ENCODE results near the gene STRIP2. TPM values are rescaled to one million over a fixed set of nuclear protein-coding genes. Genes with fewer than 3 reads are reported as not detected.

Gene STRIP2
- total RNA-seq, 1 donor from 2014 or later = 9.1 TPM

GRCh38 chr7:129421717-129422250, 12.4 kb upstream of the STRIP2 start:
- no peak for DNase-seq (ENCODE audit: low spot score)
- Mint-ChIP-seq H3K27me3 (ENCODE audit: unreplicated experiment) (peaks cover 2% of the 10 kb centered on the region), H3K4me1 (ENCODE audit: unreplicated experiment) (no peaks in the 10 kb centered on the region), H3K9me3 (ENCODE audit: unreplicated experiment) (no peaks in the 10 kb centered on the region), H3K36me3 (ENCODE audit: low read depth, unreplicated experiment) (peaks cover 7% of the 10 kb centered on the region), H3K27ac (ENCODE audit: unreplicated experiment) (no peak overlapping the region), H3K4me3 (ENCODE audit: unreplicated experiment) (no peak overlapping the region)
- TF ChIP-seq, protein P1, sequence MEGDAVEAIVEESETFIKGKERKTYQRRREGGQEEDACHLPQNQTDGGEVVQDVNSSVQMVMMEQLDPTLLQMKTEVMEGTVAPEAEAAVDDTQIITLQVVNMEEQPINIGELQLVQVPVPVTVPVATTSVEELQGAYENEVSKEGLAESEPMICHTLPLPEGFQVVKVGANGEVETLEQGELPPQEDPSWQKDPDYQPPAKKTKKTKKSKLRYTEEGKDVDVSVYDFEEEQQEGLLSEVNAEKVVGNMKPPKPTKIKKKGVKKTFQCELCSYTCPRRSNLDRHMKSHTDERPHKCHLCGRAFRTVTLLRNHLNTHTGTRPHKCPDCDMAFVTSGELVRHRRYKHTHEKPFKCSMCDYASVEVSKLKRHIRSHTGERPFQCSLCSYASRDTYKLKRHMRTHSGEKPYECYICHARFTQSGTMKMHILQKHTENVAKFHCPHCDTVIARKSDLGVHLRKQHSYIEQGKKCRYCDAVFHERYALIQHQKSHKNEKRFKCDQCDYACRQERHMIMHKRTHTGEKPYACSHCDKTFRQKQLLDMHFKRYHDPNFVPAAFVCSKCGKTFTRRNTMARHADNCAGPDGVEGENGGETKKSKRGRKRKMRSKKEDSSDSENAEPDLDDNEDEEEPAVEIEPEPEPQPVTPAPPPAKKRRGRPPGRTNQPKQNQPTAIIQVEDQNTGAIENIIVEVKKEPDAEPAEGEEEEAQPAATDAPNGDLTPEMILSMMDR (IDR thresholded peaks at IDR 0.05; ENCODE audit: unreplicated experiment) = no peak

DNA sequence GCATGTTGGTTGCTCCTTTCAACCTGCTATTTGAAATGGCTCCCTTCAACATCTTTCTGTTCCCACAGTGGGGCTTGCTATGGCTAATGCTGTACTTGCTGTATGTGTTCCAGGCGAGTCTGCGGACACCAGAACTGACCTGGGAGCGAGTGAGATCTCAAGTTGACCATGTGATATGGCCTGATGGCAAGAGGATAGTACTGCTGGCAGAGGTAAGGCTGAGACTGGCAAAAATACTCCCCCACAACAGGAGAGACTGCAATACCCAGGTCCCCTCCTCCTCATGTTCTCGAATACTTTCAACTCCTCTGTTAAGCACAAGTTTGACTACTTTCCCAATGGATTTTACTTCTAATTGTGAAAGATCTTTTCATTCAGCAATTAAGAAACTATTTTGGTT, 11.5 kb upstream of the STRIP2 start:
- TF ChIP-seq, protein P1 (IDR thresholded peaks at IDR 0.05; ENCODE audit: unreplicated experiment) = no peak
- Mint-ChIP-seq H3K27me3 (ENCODE audit: unreplicated experiment) (peaks cover 2% of the 10 kb centered on the region), H3K4me3 (ENCODE audit: unreplicated experiment) (no peak overlapping the region), H3K4me1 (ENCODE audit: unreplicated experiment) (peaks cover 7% of the 10 kb centered on the region), H3K27ac (ENCODE audit: unreplicated experiment) (no peak overlapping the region), H3K36me3 (ENCODE audit: low read depth, unreplicated experiment) (peaks cover 9% of the 10 kb centered on the region), H3K9me3 (ENCODE audit: unreplicated experiment) (no peaks in the 10 kb centered on the region)
- no peak for DNase-seq (ENCODE audit: low spot score)

GRCh38 chr7:129423700-129424410, 10.4 kb upstream of the STRIP2 start:
- DNase-seq (ENCODE audit: low spot score) = no peak
- Mint-ChIP-seq H3K4me3 (ENCODE audit: unreplicated experiment) (no peak overlapping the region), H3K36me3 (ENCODE audit: low read depth, unreplicated experiment) (peaks cover 14% of the 10 kb centered on the region), H3K4me1 (ENCODE audit: unreplicated experiment) (peaks cover 10% of the 10 kb centered on the region), H3K9me3 (ENCODE audit: unreplicated experiment) (no peaks in the 10 kb centered on the region), H3K27me3 (ENCODE audit: unreplicated experiment) (peaks cover 2% of the 10 kb centered on the region), H3K27ac (ENCODE audit: unreplicated experiment) (no peak overlapping the region)
- TF ChIP-seq, protein P1 (IDR thresholded peaks at IDR 0.05; ENCODE audit: unreplicated experiment) = no peak

DNA sequence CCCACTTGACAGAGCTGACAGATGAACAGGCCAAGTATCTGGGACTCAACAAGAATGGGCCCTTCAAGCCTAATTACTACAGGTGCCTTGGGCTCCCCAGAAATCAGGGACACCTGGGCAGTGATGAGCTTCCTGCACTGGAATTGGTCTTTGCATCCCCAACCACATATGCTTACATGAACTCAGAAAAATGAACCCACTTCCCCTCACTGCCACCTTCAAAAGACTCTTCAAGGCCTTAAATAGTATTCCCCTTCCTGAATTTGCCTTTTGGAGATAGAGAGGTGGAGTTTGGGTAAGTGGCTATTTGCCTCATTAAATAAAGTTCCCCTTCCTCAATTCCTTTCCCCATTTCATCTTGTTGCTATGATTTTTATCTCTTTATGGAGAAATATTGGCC, 7.8 kb upstream of the STRIP2 start:
- Mint-ChIP-seq H3K27ac (ENCODE audit: unreplicated experiment) (no peak overlapping the region), H3K9me3 (ENCODE audit: unreplicated experiment) (no peaks in the 10 kb centered on the region), H3K4me1 (ENCODE audit: unreplicated experiment) (peaks cover 10% of the 10 kb centered on the region), H3K36me3 (ENCODE audit: low read depth, unreplicated experiment) (peaks cover 14% of the 10 kb centered on the region), H3K27me3 (ENCODE audit: unreplicated experiment) (no peaks in the 10 kb centered on the region), H3K4me3 (ENCODE audit: unreplicated experiment) (no peak overlapping the region)
- TF ChIP-seq, protein P1 (IDR thresholded peaks at IDR 0.05; ENCODE audit: unreplicated experiment) = no peak
- DNase-seq (ENCODE audit: low spot score) = no peak

GRCh38 chr7:129427526-129428045, 6.6 kb upstream of the STRIP2 start:
- no peak for DNase-seq (ENCODE audit: low spot score)
- Mint-ChIP-seq H3K27me3 (ENCODE audit: unreplicated experiment) (peaks cover under 1% of the 10 kb centered on the region), H3K4me3 (ENCODE audit: unreplicated experiment) (no peak overlapping the region), H3K4me1 (ENCODE audit: unreplicated experiment) (peaks cover 10% of the 10 kb centered on the region), H3K36me3 (ENCODE audit: low read depth, unreplicated experiment) (peaks cover 14% of the 10 kb centered on the region), H3K9me3 (ENCODE audit: unreplicated experiment) (no peaks in the 10 kb centered on the region), H3K27ac (ENCODE audit: unreplicated experiment) (no peak overlapping the region)
- TF ChIP-seq, protein P1 (IDR thresholded peaks at IDR 0.05; ENCODE audit: unreplicated experiment) = no peak
